Activated naive CD4-positive, alpha-beta T cell (primary cell): ENCODE measurements around the gene TRABD.
"Not testable (repeated sequence)": the region's sequence is repeated elsewhere in the genome, so short reads cannot be mapped to it uniquely, and the experiment has no call there.

Experiments
- DNase-seq, 4 experiments: peaks; one replicate each; lab custom pipeline; 2025; lab: John Stamatoyannopoulos, UW

TRABD gene, protein sequence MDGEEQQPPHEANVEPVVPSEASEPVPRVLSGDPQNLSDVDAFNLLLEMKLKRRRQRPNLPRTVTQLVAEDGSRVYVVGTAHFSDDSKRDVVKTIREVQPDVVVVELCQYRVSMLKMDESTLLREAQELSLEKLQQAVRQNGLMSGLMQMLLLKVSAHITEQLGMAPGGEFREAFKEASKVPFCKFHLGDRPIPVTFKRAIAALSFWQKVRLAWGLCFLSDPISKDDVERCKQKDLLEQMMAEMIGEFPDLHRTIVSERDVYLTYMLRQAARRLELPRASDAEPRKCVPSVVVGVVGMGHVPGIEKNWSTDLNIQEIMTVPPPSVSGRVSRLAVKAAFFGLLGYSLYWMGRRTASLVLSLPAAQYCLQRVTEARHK

DNA sequence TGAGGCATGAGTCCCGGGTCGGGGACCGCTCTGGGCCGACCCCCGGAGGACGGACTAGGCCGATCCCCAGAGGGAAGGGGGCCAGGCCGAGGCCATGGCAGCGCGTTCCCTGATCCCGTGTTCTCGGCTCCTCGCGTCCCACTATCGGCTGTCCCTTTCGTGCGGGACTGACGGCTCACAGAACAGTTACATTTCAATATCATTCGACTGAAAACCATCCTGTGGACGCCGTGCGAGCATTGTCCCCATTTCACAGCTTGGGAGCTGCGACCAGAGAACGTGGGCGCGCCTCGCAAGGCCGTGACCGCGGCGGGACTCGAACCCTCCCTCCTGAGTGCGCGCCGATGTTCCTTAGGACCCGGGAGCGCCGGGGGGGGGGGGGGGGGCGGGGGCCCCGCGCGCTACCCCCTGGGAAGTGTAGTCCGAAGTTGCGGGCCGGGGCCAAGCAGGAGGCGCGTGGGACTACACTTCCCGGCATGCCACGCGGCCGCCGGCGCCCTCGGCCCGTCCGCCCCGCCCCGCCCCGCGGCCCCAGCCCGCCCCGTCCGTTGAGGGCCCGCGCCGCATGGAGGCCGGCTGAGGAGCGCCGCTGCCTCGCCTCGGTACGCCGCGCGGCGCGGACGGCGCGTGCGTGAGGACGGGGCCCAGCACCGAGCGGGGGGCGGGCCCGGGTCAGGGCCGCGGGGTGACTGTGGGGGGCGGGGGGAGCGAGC, at the start of gene TRABD:
TSS of gene TRABD (plus strand) at position 539 of the 713 bp plus-strand sequence. CDS start 7,148 bp downstream, outside the sequence.
- DNase-seq, result peak; percentile 69 to 89 (median 76)

DNA sequence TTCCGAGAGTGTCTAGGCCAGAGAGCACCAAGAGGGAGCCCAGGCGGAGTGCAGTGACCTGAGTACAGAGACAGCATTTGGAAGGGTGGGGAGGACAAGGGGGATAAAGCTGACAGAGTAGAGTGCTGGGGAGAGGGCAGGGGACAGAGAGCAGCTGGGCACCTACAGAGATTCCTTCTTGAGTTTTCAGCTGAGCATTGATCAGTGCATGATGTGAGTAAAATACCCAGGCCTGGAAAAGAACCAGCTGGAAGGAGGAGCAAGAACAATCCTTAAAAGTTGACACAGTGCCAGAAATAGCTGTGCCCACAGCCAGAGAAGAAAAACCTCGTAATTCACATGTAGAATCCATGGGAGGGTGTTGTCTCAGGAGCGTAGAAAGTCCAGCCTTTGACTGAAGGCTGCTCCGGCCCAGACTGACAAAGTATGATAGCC, 49.1 kb upstream of the TRABD start:
- no peak for DNase-seq

DNA sequence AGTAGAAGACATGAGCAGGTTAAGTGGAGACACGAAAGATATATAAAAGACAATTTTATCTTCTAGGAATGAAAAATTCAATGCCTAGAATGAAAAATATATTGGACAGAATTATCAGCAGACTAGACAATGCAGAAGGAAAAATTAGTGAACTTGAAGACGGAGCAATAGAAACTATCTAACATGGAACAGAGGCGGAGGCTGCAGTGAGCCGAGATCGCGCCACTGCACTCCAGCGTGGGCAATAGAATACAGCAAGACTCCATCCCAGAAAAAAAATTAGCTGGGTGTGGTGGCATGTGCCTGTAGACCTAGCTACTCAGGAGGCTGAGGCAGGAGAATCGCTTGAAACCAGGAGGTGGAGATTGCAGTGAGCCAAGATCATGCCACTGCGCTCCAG, 48.4 kb upstream of the TRABD start:
- DNase-seq, result not testable (repeated sequence)

DNA sequence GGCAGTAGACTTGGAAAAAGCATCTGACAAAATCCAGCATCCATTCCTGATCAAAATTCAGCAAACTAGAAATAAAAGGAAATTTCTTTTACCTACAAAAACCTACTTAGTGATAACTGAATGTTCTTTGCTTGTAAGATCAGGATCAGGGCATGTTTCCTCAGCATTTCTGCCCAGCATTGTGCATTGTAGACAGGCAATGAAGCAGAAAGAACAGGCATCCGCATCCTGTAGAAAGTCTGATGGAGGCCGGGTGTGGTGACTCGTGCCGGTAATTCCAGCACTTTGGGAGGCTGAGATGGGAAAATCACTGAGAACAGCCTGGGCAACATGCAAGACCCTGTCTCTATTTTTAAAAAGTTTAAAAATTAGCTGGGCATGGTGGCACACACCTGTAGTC, 47.7 kb upstream of the TRABD start:
- DNase-seq, result no peak

DNA sequence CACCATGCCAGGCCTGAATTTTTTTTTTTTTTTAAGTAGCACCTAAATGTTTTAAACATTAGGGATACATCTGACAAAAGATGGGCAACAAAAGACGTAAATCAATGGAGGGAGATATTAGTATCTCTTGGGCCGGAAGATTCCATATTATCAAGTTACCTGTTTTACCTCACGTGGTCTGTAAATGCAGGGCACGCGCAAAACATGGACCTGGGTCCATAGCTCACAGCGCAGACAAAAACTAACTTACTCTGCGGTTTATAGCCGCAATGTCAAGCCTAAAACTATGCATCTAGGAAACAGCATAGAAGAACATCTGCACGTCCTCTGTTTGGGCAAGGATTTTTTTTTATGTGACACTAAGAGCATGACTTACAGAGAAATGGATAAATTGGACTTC, 46.7 kb upstream of the TRABD start:
- no peak for DNase-seq

DNA sequence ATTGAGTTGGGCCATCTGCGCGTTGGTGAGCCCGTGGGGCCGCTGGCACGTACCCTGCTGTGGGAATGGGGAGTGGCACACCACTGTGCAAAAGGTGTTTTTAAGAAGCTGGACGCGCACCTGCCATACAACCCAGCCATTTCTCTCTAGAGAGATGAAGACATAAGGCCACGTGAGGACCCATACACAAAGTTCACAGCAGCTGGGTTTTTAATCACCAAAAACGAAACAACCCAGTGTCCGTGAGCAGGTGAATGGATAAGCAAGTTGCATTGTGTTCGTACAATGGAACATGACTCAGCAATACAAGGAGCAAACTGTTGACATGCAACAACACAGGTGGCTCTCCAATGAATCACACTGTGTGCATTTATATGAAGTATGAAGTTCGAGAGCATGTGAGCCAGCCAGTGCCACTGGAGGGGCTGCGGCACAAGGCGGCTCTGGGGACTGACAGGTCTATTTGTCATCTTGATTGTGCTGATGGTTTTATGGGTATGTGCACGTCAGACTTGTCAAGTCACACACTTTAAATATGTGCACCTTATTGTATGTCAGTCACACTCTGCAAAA, 45.8 kb upstream of the TRABD start:
- no peak for DNase-seq

DNA sequence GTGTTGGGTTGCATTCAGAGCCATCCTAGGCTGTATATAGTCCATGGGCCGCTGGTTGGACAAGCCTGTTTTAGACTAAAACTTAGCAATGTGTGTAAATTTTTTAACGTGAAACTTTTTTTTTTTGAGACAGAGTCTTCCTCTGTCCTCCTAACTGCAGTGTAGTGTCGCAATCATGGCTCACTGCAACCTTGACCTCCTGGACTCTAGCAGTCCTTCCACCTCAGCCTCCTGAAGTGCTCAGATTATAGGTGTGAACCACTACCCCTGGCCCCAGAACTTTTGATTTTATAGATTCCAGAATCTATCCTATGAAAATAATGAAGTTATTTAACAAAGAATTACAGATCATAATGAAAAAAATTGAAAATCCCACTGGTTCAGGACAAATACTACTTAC, 45.1 kb upstream of the TRABD start:
- no peak for DNase-seq

DNA sequence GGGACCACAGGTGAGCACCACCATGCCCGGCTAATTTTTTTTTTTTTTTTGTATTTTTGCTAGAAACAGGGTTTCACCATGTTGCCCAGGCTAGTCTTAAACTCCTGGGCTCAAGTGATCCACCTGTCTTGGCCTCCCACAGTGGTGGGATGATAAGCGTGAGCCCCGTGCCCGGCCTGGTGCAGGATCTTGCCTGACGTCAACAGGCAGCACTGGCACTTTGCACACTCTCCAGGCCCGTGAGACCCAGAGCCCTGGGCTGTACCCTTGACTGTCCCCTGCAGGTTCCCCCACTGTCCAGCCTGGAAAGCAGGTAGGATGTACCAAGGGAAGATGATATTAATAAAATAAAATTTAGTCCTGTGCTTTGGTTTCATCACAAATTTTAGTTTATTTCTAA, 44.3 kb upstream of the TRABD start:
- DNase-seq, result no peak

DNA sequence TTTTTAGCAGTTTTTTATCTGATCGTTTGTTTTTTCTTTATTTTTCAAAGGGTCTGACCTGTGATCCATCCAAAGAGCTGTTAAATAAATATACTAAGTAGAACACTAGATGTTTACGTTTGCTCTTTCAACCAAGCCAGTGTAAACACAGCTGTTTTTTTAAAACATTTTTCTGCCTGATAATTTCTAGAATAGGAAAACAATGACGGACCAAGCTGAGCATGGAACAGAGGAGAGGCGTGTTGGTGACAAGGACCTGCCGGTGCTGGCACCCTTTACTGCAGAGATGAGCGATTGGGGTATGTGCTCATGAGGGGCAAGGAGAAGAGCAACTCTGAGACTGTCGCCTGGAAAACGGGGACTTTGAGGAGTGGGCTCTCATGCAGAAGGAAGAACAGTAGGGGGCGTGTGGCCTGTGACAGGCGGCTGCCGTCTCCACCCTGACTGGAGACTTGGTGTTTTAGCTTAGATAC, 43.8 kb upstream of the TRABD start:
- DNase-seq, result no peak

DNA sequence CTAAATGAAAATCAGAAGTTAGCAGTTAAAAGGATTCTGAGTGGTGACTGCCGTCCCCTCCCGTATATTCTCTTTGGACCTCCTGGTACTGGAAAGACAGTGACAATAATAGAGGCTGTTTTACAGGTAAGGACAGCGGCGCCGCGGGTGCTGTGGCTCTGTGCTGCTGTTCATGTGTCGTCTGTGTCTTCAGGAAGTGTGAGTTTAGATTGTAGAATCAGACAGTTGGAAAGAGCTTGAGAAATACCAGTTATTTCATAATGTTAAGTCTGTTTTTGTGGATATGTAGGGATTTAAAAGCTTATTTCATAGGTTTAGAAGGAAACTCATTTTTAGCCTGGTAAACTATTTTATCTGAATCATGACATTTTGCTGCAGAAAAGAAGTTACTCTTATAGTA, 42.6 kb upstream of the TRABD start:
- DNase-seq, result no peak

DNA sequence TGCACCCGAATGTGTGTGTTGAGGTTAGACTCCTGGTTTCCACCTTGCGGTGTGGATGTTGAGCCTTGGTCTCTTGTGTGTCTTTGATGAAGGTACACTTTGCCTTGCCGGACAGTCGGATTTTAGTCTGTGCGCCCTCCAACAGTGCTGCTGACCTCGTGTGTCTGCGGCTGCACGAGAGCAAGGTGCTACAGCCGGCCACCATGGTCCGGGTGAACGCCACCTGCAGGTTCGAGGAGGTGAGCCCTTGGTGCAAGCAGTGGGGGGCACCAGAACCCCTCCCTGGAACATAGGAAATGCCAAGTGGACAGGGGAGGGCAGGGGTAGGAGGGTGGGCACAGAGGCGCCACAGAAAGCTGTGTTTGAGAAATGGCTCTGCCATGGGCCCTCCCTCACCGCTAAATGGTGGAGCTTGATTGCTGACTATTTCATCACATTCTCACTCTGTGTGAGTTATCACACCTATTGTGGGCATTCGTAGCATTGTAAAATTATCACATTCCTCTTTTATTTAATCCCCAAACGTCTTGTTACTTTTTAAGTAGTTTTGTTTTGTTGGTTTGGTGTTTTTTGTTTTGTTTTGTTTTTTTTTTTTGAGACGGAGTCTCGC, 41.6 kb upstream of the TRABD start:
- no peak for DNase-seq

DNA sequence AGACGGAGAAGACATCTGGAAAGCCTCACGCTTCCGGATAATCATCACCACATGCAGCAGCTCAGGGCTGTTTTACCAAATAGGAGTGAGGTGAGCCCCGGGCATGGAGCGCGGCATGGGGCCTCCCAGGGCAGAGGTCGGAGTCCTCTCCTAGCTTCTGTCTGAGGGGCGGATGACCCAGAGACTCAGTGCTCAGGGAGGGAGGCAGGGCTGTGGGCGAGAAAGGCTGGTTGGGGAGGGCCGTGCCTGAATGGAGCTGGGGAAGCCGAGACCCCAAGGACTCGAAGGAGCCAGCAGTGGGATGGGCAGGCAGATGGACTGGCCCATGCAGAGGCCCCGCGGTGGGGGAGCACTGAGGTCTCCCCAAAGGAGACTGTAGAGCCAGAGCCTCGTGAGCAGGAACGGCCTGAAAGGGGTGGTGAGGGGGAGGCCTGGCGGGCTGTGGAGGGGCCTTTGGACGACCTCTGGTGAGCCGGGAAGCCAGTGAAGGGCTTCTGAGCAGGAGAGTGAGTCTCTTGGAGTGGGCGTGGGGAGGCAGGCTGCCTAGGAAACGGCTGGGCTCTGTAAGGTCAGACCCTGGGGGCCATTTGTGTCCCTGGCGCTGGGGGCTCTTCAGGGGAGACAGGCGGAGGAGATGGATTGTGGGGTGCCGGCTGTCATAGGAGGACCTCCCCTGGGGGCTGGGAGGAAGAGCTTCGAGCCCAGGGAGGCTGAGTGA, 39.8 kb upstream of the TRABD start:
- DNase-seq, result no peak

DNA sequence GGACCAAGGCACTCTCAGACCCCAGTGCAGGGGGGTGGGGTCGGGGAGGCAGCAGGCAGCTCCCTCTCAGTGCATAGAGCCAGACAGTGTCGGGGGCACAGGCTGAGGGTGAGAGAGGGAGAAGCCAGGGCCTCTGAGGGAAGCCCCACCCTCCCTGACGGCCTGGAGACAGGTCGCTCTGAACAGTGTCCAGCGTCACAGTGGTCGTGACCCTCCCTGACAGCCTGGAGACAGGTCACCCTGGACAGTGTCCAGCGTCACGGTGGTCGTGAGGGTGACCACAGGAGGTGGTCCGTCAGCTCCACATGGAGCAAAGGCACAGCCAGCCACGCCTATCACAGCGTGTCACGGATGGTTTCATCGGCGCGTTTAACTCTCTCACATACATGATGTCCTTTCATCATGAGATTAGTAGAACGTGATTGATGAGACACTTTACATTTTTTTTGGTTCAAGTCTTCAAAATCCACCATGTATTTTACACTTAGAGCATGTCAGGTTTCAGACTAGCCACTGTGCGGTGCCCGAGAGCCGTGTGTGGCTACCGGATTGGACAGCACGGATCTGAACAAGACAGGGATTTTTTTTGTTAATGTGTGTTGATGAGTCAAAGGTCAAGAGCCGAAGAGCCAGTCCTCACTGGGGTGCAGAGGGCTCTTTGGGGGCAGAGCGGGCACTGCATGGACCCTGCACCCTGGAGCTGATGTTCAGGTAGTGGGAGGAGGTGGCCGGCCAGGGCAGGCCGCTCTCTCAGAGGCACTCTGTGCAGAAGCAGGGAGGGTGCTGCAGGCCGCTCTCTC, 39.1 kb upstream of the TRABD start:
- DNase-seq, result no peak

DNA sequence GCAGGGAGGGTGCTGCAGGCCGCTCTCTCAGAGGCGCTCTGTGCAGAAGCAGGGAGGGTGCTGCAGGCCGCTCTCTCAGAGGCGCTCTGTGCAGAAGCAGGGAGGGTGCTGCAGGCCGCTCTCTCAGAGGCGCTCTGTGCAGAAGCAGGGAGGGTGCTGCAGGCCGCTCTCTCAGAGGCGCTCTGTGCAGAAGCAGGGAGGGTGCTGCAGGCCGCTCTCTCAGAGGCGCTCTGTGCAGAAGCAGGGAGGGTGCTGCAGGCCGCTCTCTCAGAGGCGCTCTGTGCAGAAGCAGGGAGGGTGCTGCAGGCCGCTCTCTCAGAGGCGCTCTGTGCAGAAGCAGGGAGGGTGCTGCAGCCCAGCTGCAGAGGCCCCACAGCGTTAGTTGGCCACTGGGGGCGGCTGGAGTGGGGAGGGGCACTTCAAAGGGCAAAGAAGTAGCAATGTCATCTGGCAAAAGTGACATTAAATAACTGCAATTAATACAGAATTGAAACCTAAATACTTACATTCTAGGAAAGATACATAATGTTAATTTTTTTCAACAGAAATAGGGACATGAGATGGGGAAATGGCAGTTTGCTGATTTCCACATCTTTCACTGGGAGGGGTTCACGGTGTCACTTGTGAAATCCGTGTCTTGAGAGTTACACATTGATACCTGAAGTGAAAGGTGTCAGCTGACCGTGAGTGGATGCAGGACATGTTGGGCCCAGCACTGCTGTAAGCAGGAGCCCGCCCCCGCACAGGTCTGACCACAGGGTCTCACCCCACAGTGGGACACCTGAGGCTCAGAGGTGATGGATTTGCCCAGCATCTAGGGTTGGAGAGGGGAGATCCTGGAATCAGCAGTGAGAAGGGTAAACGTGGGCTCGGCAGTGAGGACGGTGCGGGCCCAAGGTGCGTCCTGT, 38.2 kb upstream of the TRABD start:
- not testable (repeated sequence) for DNase-seq

DNA sequence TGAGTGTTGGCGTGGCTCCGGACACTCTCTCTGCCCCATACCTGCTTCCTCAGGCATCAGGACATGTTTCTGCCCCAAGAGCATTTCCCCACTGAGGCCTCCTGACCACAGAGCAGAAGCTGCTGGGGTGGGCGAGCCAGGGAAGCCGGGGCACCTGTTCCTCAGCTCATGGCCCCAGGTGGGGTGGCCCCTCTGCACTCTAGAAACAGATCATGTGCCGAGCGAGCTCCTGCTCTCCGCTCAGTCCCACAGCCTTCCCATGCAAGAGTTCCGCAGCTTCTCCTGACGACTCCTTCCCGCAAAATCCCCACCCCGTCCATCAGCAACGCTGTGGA, 37.6 kb upstream of the TRABD start:
- no peak for DNase-seq

DNA sequence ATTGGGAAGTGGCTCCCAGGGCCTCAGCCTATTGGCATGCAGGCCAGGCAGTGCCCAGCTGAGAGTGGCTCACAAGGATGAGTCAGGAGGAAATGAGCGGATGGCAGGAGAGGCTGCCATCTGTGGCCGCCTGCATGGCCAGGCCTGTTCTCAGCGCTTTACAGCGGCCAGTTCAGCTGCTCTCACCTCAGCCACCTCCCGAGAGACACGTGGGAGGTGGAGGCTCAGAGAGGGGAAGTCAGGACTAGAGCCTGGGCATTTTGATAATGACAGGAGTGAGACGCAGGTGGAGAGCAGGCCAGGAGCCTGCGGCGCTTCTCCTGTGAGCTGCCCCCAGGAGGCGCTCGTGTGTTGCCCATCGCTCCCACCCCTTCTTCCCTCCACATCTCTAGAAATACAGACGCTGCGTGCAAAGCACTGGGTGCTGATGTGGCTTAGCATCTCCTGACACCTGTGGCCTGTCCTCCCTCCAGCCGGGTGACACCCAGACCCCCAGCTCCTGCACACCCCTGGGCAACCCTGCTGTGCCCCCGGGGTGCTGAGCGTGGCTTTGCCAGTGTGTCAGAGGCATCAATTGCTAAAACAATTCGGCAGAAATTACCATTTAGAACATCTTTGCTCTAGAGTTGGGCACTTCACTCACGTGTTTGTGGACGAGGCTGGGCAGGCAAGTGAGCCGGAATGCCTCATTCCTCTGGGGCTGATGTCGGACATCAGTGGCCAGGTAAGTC, 36.6 kb upstream of the TRABD start:
- DNase-seq, result peak in 3 of 4 experiments; percentile 40 to 68 (median 55)

DNA sequence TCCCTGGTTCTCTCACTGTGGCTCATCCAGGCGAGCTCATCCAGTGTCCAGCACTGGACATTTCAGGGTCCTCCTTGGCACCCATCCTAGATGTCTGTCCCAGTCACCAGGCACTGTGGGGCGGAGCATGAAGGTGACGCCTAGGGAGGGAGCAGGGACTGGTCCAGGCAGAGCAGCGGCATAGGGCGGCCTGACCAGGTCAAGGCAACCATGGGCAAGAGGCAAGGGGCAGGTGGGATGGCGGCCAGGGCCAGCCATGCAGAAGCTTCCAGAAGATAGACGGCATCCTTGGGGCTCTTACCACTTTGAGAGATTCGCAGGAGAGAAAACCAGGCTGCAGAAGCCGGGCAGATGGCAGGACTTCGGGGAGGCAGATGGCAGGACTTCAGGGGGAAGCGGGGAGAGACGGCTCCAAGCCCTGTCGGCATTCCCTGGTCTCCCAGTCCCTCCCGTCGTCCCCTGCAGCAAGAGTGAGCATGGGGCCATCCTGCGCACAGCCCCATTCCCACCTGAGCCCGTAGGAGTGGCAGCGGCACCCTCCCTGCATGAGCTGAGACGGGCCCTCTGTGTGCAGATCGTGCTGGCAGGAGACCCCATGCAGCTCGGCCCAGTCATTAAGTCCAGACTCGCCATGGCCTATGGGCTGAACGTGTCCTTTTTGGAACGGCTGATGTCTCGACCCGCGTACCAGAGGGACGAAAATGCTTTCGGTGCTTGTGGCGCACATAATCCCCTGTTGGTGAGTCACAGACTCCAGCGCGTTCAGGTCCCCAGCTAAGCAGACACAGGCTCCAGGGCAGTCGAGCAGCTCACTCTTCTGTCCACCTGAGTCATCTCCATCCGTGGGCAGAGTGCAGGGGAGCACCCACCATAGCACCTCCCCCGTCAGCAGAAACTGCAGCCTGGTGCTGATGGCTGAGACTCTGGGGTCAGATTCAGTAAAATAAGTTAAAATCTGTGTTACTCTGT, 35.3 kb upstream of the TRABD start:
- no peak for DNase-seq
